Airway epithelial cell (primary cell): ENCODE measurements around the gene ARHGAP20. TPM values are rescaled to one million over a fixed set of nuclear protein-coding genes. Genes with fewer than 3 reads are reported as not detected.

Experiments
- total RNA-seq: library from RNA; depleted of rRNA; stranded (reverse); fragments of >200 nt; gene quantifications from 2 replicates; pipeline ENCODE4 v1.2.3, GENCODE V29; 2015

Gene ARHGAP20, protein sequence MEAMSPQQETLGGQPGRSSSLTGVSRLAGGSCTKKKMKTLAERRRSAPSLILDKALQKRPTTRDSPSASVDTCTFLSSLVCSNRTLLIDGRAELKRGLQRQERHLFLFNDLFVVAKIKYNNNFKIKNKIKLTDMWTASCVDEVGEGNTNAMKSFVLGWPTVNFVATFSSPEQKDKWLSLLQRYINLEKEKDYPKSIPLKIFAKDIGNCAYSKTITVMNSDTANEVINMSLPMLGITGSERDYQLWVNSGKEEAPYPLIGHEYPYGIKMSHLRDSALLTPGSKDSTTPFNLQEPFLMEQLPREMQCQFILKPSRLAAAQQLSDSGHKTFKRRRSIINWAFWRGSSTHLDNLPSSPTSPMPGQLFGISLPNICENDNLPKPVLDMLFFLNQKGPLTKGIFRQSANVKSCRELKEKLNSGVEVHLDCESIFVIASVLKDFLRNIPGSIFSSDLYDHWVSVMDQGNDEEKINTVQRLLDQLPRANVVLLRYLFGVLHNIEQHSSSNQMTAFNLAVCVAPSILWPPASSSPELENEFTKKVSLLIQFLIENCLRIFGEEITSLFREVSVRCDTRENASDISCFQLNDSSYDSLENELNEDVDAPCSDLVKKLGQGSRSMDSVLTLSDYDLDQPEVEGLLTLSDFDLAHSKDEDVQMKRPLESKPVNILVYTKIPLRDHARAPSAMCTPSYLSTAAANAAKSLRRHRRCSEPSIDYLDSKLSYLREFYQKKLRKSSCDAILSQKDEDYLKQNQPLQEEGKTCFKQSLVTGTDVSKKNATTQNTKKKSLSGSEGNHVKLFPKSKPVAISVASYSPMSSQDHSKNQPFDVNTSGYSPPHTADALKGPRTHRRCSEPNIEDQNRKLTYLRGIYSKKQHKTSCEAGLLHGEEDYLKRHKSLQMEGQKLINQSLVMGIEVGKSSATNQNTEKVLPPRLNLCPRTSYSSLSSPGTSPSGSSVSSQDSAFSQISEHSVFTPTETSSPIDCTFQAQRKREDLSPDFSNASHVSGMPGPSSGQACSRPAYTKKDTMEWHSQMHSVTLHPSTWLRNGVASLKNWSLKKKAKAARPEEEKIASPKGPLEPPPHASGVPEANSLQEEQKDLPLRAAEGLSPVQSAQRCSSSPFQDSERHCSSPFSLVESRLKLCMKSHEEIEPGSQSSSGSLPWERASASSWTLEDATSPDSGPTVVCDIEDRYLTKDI
- total RNA-seq = not detected in 2 replicates

GRCh38 chr11:110711776-110712658, at the start of gene ARHGAP20:
Gene ARHGAP20, minus strand, starts transcription at chr11:110712437. Its CDS starts 206 bp downstream, at chr11:110712231.

